ENCODE measurements around the gene KRT80. TPM values are rescaled to one million over a fixed set of nuclear protein-coding genes. Genes with fewer than 3 reads are reported as not detected.

KRT80 gene
- total RNA-seq, 1 donor from 2014 or later = 1.5 TPM

- DNase-seq (ENCODE audit: extremely low read depth, low read depth, low spot score) = no peak
Observed at GRCh38 chr12:52182898-52183543, 8.8 kb downstream of the KRT80 start.

GRCh38 chr12:52182384-52182783 lies 9.4 kb downstream of the KRT80 start:
- DNase-seq (ENCODE audit: extremely low read depth, low read depth, low spot score) = no peak

GRCh38 chr12:52181746-52182145 lies 10.1 kb downstream of the KRT80 start:
- no peak for DNase-seq (ENCODE audit: extremely low read depth, low read depth, low spot score)

GRCh38 chr12:52180971-52181628 lies 10.7 kb downstream of the KRT80 start:
- DNase-seq (ENCODE audit: extremely low read depth, low read depth, low spot score) = no peak

GRCh38 chr12:52179396-52179973 lies 12.3 kb downstream of the KRT80 start:
- DNase-seq (ENCODE audit: extremely low read depth, low read depth, low spot score) = no peak

- no peak for DNase-seq (ENCODE audit: extremely low read depth, low read depth, low spot score)
Observed at GRCh38 chr12:52178984-52179383, 12.8 kb downstream of the KRT80 start.

- DNase-seq (ENCODE audit: extremely low read depth, low read depth, low spot score) = no peak
Observed at GRCh38 chr12:52178443-52178842, 13.4 kb downstream of the KRT80 start.

- DNase-seq (ENCODE audit: extremely low read depth, low read depth, low spot score) = peak; percentile 77
Observed at GRCh38 chr12:52175371-52176350, 16.2 kb downstream of the KRT80 start.

GRCh38 chr12:52173526-52173925 lies 18.3 kb downstream of the KRT80 start:
- no peak for DNase-seq (ENCODE audit: extremely low read depth, low read depth, low spot score)

- no peak for DNase-seq (ENCODE audit: extremely low read depth, low read depth, low spot score)
Observed at GRCh38 chr12:52172956-52173355, 18.9 kb downstream of the KRT80 start.

GRCh38 chr12:52171950-52172512 lies 19.8 kb downstream of the KRT80 start:
- DNase-seq (ENCODE audit: extremely low read depth, low read depth, low spot score) = no peak

GRCh38 chr12:52170827-52171226 lies 21.0 kb downstream of the KRT80 start:
- DNase-seq (ENCODE audit: extremely low read depth, low read depth, low spot score) = no peak

GRCh38 chr12:52169886-52170285 lies 21.9 kb downstream of the KRT80 start:
- DNase-seq (ENCODE audit: extremely low read depth, low read depth, low spot score) = no peak

- DNase-seq (ENCODE audit: extremely low read depth, low read depth, low spot score) = no peak
Observed at GRCh38 chr12:52168019-52168717, 23.6 kb downstream of the KRT80 start.

- no peak for DNase-seq (ENCODE audit: extremely low read depth, low read depth, low spot score)
Observed at GRCh38 chr12:52167526-52167925, 24.3 kb downstream of the KRT80 start.

GRCh38 chr12:52166672-52167071 lies 25.1 kb downstream of the KRT80 start:
- DNase-seq (ENCODE audit: extremely low read depth, low read depth, low spot score) = no peak

- DNase-seq (ENCODE audit: extremely low read depth, low read depth, low spot score) = no peak
Observed at GRCh38 chr12:52165096-52165855, 26.5 kb downstream of the KRT80 start.

- DNase-seq (ENCODE audit: extremely low read depth, low read depth, low spot score) = no peak
Observed at GRCh38 chr12:52164624-52165023, 27.2 kb downstream of the KRT80 start.

- no peak for DNase-seq (ENCODE audit: extremely low read depth, low read depth, low spot score)
Observed at GRCh38 chr12:52162981-52163380, 28.8 kb downstream of the KRT80 start.
